Esophagus muscularis mucosa (tissue), 4 donors: Measurements from ENCODE around the gene DAZL. TPM values are rescaled to one million over a fixed set of nuclear protein-coding genes. Genes with fewer than 3 reads are reported as not detected.
A peak's percentile ranks its signal among the peaks of the same experiment; 100 is the strongest.

ENCODE experiments used
- DNase-seq: peaks from one replicate; pipeline ENCODE4 v3.0.0-alpha.2; 2017; ENCODE audit errors: extremely low spot score
- H3K27ac ChIP-seq, 4 donors: fragments of 200-600 bp; sonication (generic); replicated peaks in 1 of 4; 1 replicate in 3 of 4; 2 replicates in 1 of 4; pipeline ENCODE4 v1.5.1; 2016 to 2019; ENCODE audit warnings: mild to moderate bottlenecking in 1 of 4
- H3K27me3 ChIP-seq, 4 donors: fragments of 200-600 bp; sonication (generic); one replicate each; pipeline versions ENCODE4 v1.5.1 to v1.6.0; 2016 to 2019
- H3K36me3 ChIP-seq, 4 donors: fragments of 200-600 bp; sonication (generic); one replicate each; pipeline ENCODE4 v1.5.1; 2016 to 2019
- H3K4me1 ChIP-seq, 4 donors: fragments of 200-600 bp; sonication (generic); one replicate each; pipeline ENCODE4 v1.5.1; 2016 to 2019
- H3K4me3 ChIP-seq, 4 donors: fragments of 200-600 bp; sonication (generic); 1 replicate in 2 of 4; 2 replicates in 2 of 4; pipeline ENCODE4 v1.5.1; 2016 to 2019; ENCODE audit warnings: mild to moderate bottlenecking in 4 of 4, moderate library complexity in 1 of 4
- H3K9me3 ChIP-seq, 4 donors: fragments of 200-600 bp; sonication (generic); 1 replicate in 3 of 4; 2 replicates in 1 of 4; pipeline ENCODE4 v1.5.1; 2016 to 2019
- EP300 ChIP-seq: sonication (generic); formaldehyde crosslinking; IDR thresholded peaks from one replicate; pipeline ENCODE4 v1.6.1; 2017; ENCODE audit warnings: antibody characterized with exemption
- POLR2A ChIP-seq: fragments of 450-650 bp; IDR thresholded peaks from one replicate; pipeline ENCODE4 v1.6.1; 2017; ENCODE audit warnings: antibody characterized with exemption, moderate library complexity, mild to moderate bottlenecking, low read depth
- POLR2AphosphoS5 ChIP-seq, 2 donors: sonication (generic); formaldehyde crosslinking; IDR thresholded peaks; one replicate each; pipeline ENCODE4 v1.6.1; 2017; ENCODE audit warnings: antibody characterized with exemption in 2 of 2
- WGBS: methylation state at CpG from one replicate; pipeline ENCODE4 v1.1.5; 2018; 5-methylcytosine and 5-hydroxymethylcytosine counted together
- intact Hi-C: fragments of 100-400 bp; cut with DNase I; formaldehyde crosslinking; loops from one replicate; pipeline ENCODE4 v1.15.1; 2023
- total RNA-seq, 4 donors: library from RNA; depleted of rRNA; stranded (reverse); fragments of >200 nt; gene quantifications; one replicate each; pipeline versions ENCODE4 v1.1.0 to v1.2.1, GENCODE V29; 2016
- TF ChIP-seq, protein P1 (sequence below), 3 experiments: fragments of 200-600 bp in 2 of 3; fragments of 450-650 bp in 1 of 3; sonication (generic) in 2 of 3; IDR thresholded peaks; one replicate each; pipeline ENCODE4 v1.5.1; 2017 to 2019; ENCODE audit warnings: antibody characterized with exemption in 3 of 3, mild to moderate bottlenecking in 2 of 3, moderate library complexity in 1 of 3

The DAZL gene
- total RNA-seq, 4 donors from 2014 or later = not detected

- Histone ChIP-seq H3K36me3 (no peaks in the 10 kb centered on the region), H3K27ac (no peak overlapping the region), H3K4me3 (no peak overlapping the region), H3K4me1 (peaks cover 6 to 14% (median 9%) of the 10 kb centered on the region in 4 donors), H3K27me3 (no peaks in the 10 kb centered on the region), H3K9me3 (no peaks in the 10 kb centered on the region)
- WGBS = 77% methylated on average over 3 of the region's 3 CpGs
- intact Hi-C loops = no loop called here
- DNase-seq = no peak
- TF ChIP-seq POLR2A (no peak), EP300 (no peak)
- TF ChIP-seq, protein P1, sequence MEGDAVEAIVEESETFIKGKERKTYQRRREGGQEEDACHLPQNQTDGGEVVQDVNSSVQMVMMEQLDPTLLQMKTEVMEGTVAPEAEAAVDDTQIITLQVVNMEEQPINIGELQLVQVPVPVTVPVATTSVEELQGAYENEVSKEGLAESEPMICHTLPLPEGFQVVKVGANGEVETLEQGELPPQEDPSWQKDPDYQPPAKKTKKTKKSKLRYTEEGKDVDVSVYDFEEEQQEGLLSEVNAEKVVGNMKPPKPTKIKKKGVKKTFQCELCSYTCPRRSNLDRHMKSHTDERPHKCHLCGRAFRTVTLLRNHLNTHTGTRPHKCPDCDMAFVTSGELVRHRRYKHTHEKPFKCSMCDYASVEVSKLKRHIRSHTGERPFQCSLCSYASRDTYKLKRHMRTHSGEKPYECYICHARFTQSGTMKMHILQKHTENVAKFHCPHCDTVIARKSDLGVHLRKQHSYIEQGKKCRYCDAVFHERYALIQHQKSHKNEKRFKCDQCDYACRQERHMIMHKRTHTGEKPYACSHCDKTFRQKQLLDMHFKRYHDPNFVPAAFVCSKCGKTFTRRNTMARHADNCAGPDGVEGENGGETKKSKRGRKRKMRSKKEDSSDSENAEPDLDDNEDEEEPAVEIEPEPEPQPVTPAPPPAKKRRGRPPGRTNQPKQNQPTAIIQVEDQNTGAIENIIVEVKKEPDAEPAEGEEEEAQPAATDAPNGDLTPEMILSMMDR (IDR thresholded peaks at IDR 0.05) = no peak
These were observed 52.5 kb downstream of the DAZL start for GRCh38 chr3:16552757-16553156.

GRCh38 chr3:16551342-16551976, 53.8 kb downstream of the DAZL start:
- DNase-seq = peak; percentile 57
- Histone ChIP-seq H3K9me3 (no peaks in the 10 kb centered on the region), H3K4me1 (peaks cover 9 to 14% (median 11%) of the 10 kb centered on the region in 4 donors), H3K4me3 (no peak overlapping the region), H3K36me3 (no peaks in the 10 kb centered on the region), H3K27ac (no peak overlapping the region), H3K27me3 (no peaks in the 10 kb centered on the region)
- TF ChIP-seq POLR2AphosphoS5 (IDR thresholded peaks at IDR 0.05) = no peak
- intact Hi-C loops = loop anchor here (2.0 kb wide), 1 partner anchor 263 kb away; no protein-coding TSS in a partner anchor
- 94% methylated on average over 4 of the region's 4 CpGs for WGBS

DNA sequence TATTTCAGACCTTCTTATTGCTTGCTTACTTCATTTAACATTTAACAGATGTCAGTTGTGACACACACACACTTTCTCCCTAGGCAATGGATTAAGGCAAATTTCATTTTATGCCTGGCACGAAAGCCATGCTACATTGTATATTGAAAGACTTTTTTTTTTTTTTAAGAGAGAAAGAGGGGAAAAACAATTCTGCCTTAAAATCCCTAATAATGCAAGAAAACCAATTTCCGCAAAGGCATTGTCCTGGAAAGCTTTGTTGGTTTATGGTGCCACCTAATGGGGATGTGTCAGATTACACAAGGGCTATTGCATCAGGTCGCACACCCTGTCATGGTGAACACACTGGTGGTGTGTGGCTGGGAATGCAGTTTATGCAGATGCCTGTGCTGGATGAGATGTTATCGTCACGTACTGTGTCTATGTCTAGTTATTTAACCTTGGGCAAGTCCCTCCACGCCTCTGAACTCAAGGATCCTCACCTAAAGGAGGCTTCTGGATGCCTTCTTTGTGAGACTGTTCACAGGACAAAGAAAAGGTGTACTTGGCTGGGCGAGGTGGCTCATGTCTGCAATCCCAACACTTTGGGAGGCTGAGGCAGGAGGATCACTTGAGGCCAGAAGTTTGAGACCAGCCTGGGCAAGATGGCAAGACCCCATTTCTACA, 54.4 kb downstream of the DAZL start:
- Histone ChIP-seq H3K36me3 (no peaks in the 10 kb centered on the region), H3K9me3 (no peaks in the 10 kb centered on the region), H3K27me3 (no peaks in the 10 kb centered on the region), H3K4me1 (peaks cover 9 to 14% (median 11%) of the 10 kb centered on the region in 4 donors), H3K4me3 (peak overlapping the region; percentile 12 to 36 (median 20)), H3K27ac (no peak overlapping the region)
- 13% methylated on average over 7 of the region's 7 CpGs for WGBS
- DNase-seq = peak; percentile 93
- TF ChIP-seq, protein P1 (IDR thresholded peaks at IDR 0.05) = peak; percentile 82 to 94 (median 91)
- TF ChIP-seq POLR2AphosphoS5 (IDR thresholded peaks at IDR 0.05) (peak in 1 of 2 donors; percentile 27), POLR2A (no peak), EP300 (no peak)
- intact Hi-C loops = loop anchor here (1.0 to 2.0 kb wide), 2 partner anchors 262 to 282 kb away; no protein-coding TSS in a partner anchor

DNA sequence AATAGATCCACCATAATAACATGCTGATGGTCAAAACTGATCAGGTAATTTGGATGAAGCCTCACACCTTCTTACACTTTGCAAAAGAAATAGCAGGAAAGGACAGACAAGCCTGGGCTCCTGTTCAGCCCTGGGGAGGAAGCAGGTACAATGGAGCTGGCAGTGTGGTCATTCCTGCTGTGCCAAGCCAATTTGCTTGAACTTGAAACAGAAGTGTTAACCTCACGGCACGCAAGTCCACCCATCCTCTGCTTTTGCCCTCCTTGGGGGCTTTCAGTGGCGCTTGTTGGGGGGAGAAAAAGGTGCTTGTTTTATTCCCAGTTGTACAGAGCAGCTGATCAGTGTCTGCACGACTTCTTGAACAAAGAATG, 54.9 kb downstream of the DAZL start:
- H3K9me3 ChIP-seq = no peaks in the 10 kb centered on the region
- H3K27me3 ChIP-seq = no peaks in the 10 kb centered on the region
- peak overlapping the region; percentile 12 to 36 (median 20) for H3K4me3 ChIP-seq
- intact Hi-C loops = loop anchor here (1.0 to 2.0 kb wide), 2 partner anchors 261 to 281 kb away; no protein-coding TSS in a partner anchor
- WGBS = 26% methylated on average over 4 of the region's 4 CpGs
- TF ChIP-seq EP300 = no peak
- TF ChIP-seq, protein P1 (IDR thresholded peaks at IDR 0.05) = no peak
- TF ChIP-seq POLR2AphosphoS5 (IDR thresholded peaks at IDR 0.05) = no peak
- no peak for TF ChIP-seq POLR2A
- no peak overlapping the region for H3K27ac ChIP-seq
- H3K4me1 ChIP-seq = peaks cover 9 to 14% (median 11%) of the 10 kb centered on the region in 4 donors
- peak; percentile 62 for DNase-seq
- no peaks in the 10 kb centered on the region for H3K36me3 ChIP-seq

DNA sequence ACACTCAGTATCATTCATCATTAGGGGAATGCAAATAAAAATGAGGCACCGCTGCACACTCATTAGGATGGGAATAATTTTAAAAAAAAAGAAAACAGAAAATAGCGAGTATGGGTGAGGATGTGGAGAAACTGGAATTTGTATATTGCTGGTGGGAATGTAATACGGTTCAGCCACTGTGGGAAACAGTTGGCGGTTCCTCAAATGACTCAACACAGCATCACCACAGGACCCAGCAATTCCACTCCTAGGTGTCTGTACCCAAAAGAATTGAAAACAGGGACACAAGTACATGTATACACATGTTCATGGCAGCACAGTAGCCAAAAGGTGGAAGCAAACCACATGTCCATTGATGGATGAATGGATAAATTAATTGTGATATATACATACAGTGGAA, 56.5 kb downstream of the DAZL start:
- Histone ChIP-seq H3K27ac (no peak overlapping the region), H3K4me1 (peaks cover 9 to 19% (median 14%) of the 10 kb centered on the region in 4 donors), H3K9me3 (no peaks in the 10 kb centered on the region), H3K36me3 (no peaks in the 10 kb centered on the region), H3K4me3 (no peak overlapping the region), H3K27me3 (no peaks in the 10 kb centered on the region)
- 89% methylated on average over 4 of the region's 4 CpGs for WGBS
- TF ChIP-seq POLR2AphosphoS5 (IDR thresholded peaks at IDR 0.05) = no peak
- peak; percentile 24 for DNase-seq
- intact Hi-C loops = no loop called here
